Inferior parietal cortex (tissue), 1 donor: ENCODE data around the gene COX19.

ENCODE experiments used
- DNase-seq: peaks from one replicate; pipeline ENCODE4 v3.0.0-alpha.2; 2016; ENCODE audit errors: extremely low spot score

Gene COX19

GRCh38 chr7:979151-979550 is 3.8 kb upstream of the COX19 start:
- no peak for DNase-seq

GRCh38 chr7:978416-979091 is 3.2 kb upstream of the COX19 start:
- DNase-seq: no peak

GRCh38 chr7:978049-978346 is 2.6 kb upstream of the COX19 start:
- DNase-seq: no peak

GRCh38 chr7:977326-978048 is 2.1 kb upstream of the COX19 start:
- peak; percentile 77 for DNase-seq

- DNase-seq: no peak
Measured at GRCh38 chr7:976901-977325, 1.6 kb upstream of the COX19 start.

GRCh38 chr7:975702-976473 is 539 bp upstream of the COX19 start:
- no peak for DNase-seq

- no peak for DNase-seq
Measured at GRCh38 chr7:974172-974571, 1.2 kb downstream of the COX19 start.

- no peak for DNase-seq
Measured at GRCh38 chr7:973312-973711, 2.0 kb downstream of the COX19 start.

GRCh38 chr7:972676-973309 is 2.6 kb downstream of the COX19 start:
- DNase-seq: no peak

- no peak for DNase-seq
Measured at GRCh38 chr7:972110-972509, 3.2 kb downstream of the COX19 start.

GRCh38 chr7:970744-971143 is 4.6 kb downstream of the COX19 start:
- DNase-seq: no peak

- no peak for DNase-seq
Measured at GRCh38 chr7:969403-969802, 5.9 kb downstream of the COX19 start.

- DNase-seq: no peak
Measured at GRCh38 chr7:968205-969105, 6.9 kb downstream of the COX19 start.

GRCh38 chr7:967361-968082 is 7.8 kb downstream of the COX19 start:
- DNase-seq: no peak

GRCh38 chr7:966291-967069 is 8.9 kb downstream of the COX19 start:
- no peak for DNase-seq

GRCh38 chr7:964401-965231 is 10.7 kb downstream of the COX19 start:
- DNase-seq: peak; percentile 75

GRCh38 chr7:963236-964078 is 11.9 kb downstream of the COX19 start:
- DNase-seq: no peak
